HCT116 (cell line): ENCODE measurements around the gene KCNB1.

ENCODE experiments used
- CBX3 ChIP-seq: IDR thresholded peaks from 2 replicates; pipeline ENCODE4 v1.6.1; 2012; ENCODE audit warnings: low read depth
- CTCF ChIP-seq, 3 experiments: fragments of 200-600 bp in 1 of 3; sonication (generic) in 1 of 3; IDR thresholded peaks in 2 of 3; conservative IDR thresholded peaks in 1 of 3; 2 replicates each; pipeline ENCODE4 v1.5.1; 2012 to 2017; ENCODE audit warnings: low read depth in 2 of 3, low read length in 2 of 3, antibody characterized with exemption in 1 of 3, borderline replicate concordance in 1 of 3, control low read depth in 1 of 3, mild to moderate bottlenecking in 1 of 3, mixed read lengths in 1 of 3, mixed run types in 1 of 3, moderate library complexity in 1 of 3; ENCODE audit not compliant: insufficient read depth in 1 of 3
- EZH2 ChIP-seq: fragments of 200-600 bp; sonication (generic); IDR thresholded peaks from 2 replicates; pipeline ENCODE4 v1.6.1; 2017; ENCODE audit warnings: antibody characterized with exemption, mixed run types
- JUND ChIP-seq: IDR thresholded peaks from 2 replicates; pipeline ENCODE4 v1.6.1; 2012
- POLR2A ChIP-seq: IDR thresholded peaks from 2 replicates; pipeline ENCODE4 v1.7.0; 2011; ENCODE audit warnings: borderline replicate concordance; ENCODE audit not compliant: insufficient read depth, insufficient read length; ENCODE audit errors: extremely low read depth
- POLR2AphosphoS5 ChIP-seq: IDR thresholded peaks from 2 replicates; pipeline ENCODE4 v1.6.1; 2011; ENCODE audit warnings: mild to moderate bottlenecking, low read depth, low read length, moderate library complexity
- ZFX ChIP-seq: fragments of 450-650 bp; IDR thresholded peaks from 2 replicates; pipeline ENCODE4 v1.6.1; 2017
- ZNF274 ChIP-seq: fragments of 200-500 bp; sonication (Bioruptor generic); IDR thresholded peaks from 2 replicates; pipeline ENCODE4 v1.6.1; 2014; ENCODE audit warnings: mild to moderate bottlenecking, low read depth, low read length, inconsistent platforms

GRCh38 chr20:49338061-49338460 is 144.4 kb downstream of the KCNB1 start:
- TF ChIP-seq EZH2 (no peak), POLR2A (no peak), CTCF (IDR thresholded peaks at IDR 0.05 in 2 of 3, conservative IDR thresholded peaks at IDR 0.05 in 1 of 3; ENCODE audit: borderline replicate concordance in 1 of 3, insufficient read depth in 1 of 3, low read depth in 2 of 3, low read length in 2 of 3) (no peak), JUND (no peak), CBX3 (no peak), ZFX (no peak), POLR2AphosphoS5 (no peak), ZNF274 (no peak)
